HepG2 (cell line): ENCODE results near the gene GNB3. TPM values are rescaled to one million over a fixed set of nuclear protein-coding genes. Genes with fewer than 3 reads are reported as not detected.

Experiments
- ADNP ChIP-seq: sonication (generic); formaldehyde crosslinking; IDR thresholded peaks from 2 replicates; pipeline ENCODE4 v1.4.0; 2020; ENCODE audit warnings: missing genetic modification reagents
- CEBPZ ChIP-seq: IDR thresholded peaks from 2 replicates; pipeline ENCODE4 v1.6.1; 2012; ENCODE audit warnings: low read length, improper control_type of control experiment
- CREM ChIP-seq, 2 experiments: sonication (generic) in 1 of 2; formaldehyde crosslinking in 1 of 2; IDR thresholded peaks; 2 replicates each; pipeline versions ENCODE4 v1.4.0 to v1.6.1; 2016 to 2020; ENCODE audit warnings: antibody characterized with exemption in 1 of 2, mild to moderate bottlenecking in 1 of 2, missing genetic modification reagents in 1 of 2
- GTF3A ChIP-seq: sonication (generic); formaldehyde crosslinking; conservative IDR thresholded peaks from 2 replicates; pipeline ENCODE4 v1.4.0; 2020; ENCODE audit warnings: mild to moderate bottlenecking, missing genetic modification reagents
- HNRNPH1 ChIP-seq: fragments of 200-400 bp; formaldehyde crosslinking; optimal IDR thresholded peaks from 2 replicates; pipeline ENCODE3; 2017; ENCODE audit warnings: mild to moderate bottlenecking, low read depth, low read length
- NR2F6 ChIP-seq, 2 experiments: IDR thresholded peaks; 2 replicates each; pipeline ENCODE4 v1.6.1; 2016; ENCODE audit warnings: antibody characterized with exemption in 1 of 2, mild to moderate bottlenecking in 1 of 2
- PLRG1 ChIP-seq: fragments of 450-650 bp; conservative IDR thresholded peaks from 2 replicates; pipeline ENCODE4 v1.6.1; 2016
- POLR2AphosphoS5 ChIP-seq: IDR thresholded peaks from 2 replicates; pipeline ENCODE4 v1.6.1; 2012; ENCODE audit warnings: low read depth, low read length
- PRDM15 ChIP-seq: sonication (generic); formaldehyde crosslinking; IDR thresholded peaks from 2 replicates; pipeline ENCODE4 v1.4.0; 2020; ENCODE audit warnings: missing genetic modification reagents
- U2AF1 ChIP-seq: fragments of 200-400 bp; formaldehyde crosslinking; optimal IDR thresholded peaks from 2 replicates; pipeline ENCODE3; 2017; ENCODE audit warnings: mild to moderate bottlenecking, low read depth, low read length
- YEATS4 ChIP-seq: sonication (generic); formaldehyde crosslinking; IDR thresholded peaks from 2 replicates; pipeline ENCODE4 v1.4.0; 2020; ENCODE audit warnings: missing genetic modification reagents, borderline replicate concordance
- ZKSCAN1 ChIP-seq: fragments of 150-350 bp; IDR thresholded peaks from 2 replicates; pipeline ENCODE4 v1.6.1; 2014; ENCODE audit warnings: low read length
- ZNF546 ChIP-seq: sonication (generic); formaldehyde crosslinking; conservative IDR thresholded peaks from 2 replicates; pipeline ENCODE4 v1.8.1; 2023; ENCODE audit warnings: mild to moderate bottlenecking, missing genetic modification reagents
- ZNF562 ChIP-seq: sonication (generic); formaldehyde crosslinking; IDR thresholded peaks from 2 replicates; pipeline ENCODE4 v1.8.0; 2022; ENCODE audit warnings: missing genetic modification reagents, borderline replicate concordance
- ZNF660 ChIP-seq: sonication (generic); formaldehyde crosslinking; IDR thresholded peaks from 2 replicates; pipeline ENCODE4 v1.5.1; 2020; ENCODE audit warnings: mild to moderate bottlenecking, low read depth, missing genetic modification reagents, borderline replicate concordance
- ZNF891 ChIP-seq: sonication (generic); formaldehyde crosslinking; IDR thresholded peaks from 2 replicates; pipeline ENCODE4 v1.5.0; 2020; ENCODE audit warnings: mild to moderate bottlenecking, missing genetic modification reagents
- ZSCAN20 ChIP-seq: sonication (generic); formaldehyde crosslinking; IDR thresholded peaks from 2 replicates; pipeline ENCODE4 v1.4.0; 2020; ENCODE audit warnings: missing genetic modification reagents, mild to moderate bottlenecking, borderline replicate concordance
- polyA plus RNA-seq, 8 experiments: library from polyadenylated mRNA; depleted of rRNA in 3 of 8; stranded (reverse) in 7 of 8; unstranded in 1 of 8; fragments of >200 nt; fragmentation: Illumina TruSeq in 4 of 8; extraction: Trizol in 4 of 8; gene quantifications; 2 replicates each; pipeline versions ENCODE4 v1.2.1 to v1.2.3, GENCODE V29; 2011 to 2016; ENCODE audit warnings: low read depth in 4 of 8, missing spikeins in 1 of 8, mixed read lengths in 1 of 8; ENCODE audit not compliant: insufficient read depth in 1 of 8
- total RNA-seq, 5 experiments: library from RNA; depleted of rRNA; stranded (reverse); fragments of >200 nt; fragmentation: Illumina TruSeq; extraction: Trizol; gene quantifications; 2 replicates each; pipeline ENCODE4 v1.2.3, GENCODE V29; 2016; ENCODE audit warnings: low read depth in 1 of 5
- TF ChIP-seq, protein P1 (sequence below): sonication (generic); formaldehyde crosslinking; IDR thresholded peaks from 2 replicates; pipeline ENCODE4 v1.4.0; 2020; ENCODE audit warnings: mild to moderate bottlenecking, missing genetic modification reagents

GNB3 gene
- total and polyA plus RNA-seq, 2 of the 13 experiments (the other 11 are each of a cell fraction or from before 2014, with no cell fraction given) = 1.3 to 3.6 TPM

- TF ChIP-seq GTF3A (CRISPR knock-in tag) (no peak), ZNF546 (CRISPR knock-in tag) (peak; percentile 80; the same call in 1 of the 2 replicates), CEBPZ (no peak), ADNP (CRISPR knock-in tag) (no peak), NR2F6 (IDR thresholded peaks at IDR 0.05) (no peak), NR2F6 (CRISPR knock-in tag; IDR thresholded peaks at IDR 0.05) (peak; percentile 22; the same call in 1 of the 2 replicates), ZSCAN20 (CRISPR knock-in tag) (no peak), ZNF891 (no peak), PRDM15 (CRISPR knock-in tag) (peak; percentile 78; the same call in 1 of the 2 replicates), HNRNPH1 (no peak), ZNF562 (CRISPR knock-in tag) (no peak), POLR2AphosphoS5 (peak; percentile 88), PLRG1 (no peak), YEATS4 (peak; percentile 95), U2AF1 (no peak), ZNF660 (no peak), ZKSCAN1 (peak; percentile 27; the same call in 1 of the 2 replicates), CREM (IDR thresholded peaks at IDR 0.05) (no peak), CREM (CRISPR knock-in tag; IDR thresholded peaks at IDR 0.05) (no peak)
- TF ChIP-seq, protein P1, sequence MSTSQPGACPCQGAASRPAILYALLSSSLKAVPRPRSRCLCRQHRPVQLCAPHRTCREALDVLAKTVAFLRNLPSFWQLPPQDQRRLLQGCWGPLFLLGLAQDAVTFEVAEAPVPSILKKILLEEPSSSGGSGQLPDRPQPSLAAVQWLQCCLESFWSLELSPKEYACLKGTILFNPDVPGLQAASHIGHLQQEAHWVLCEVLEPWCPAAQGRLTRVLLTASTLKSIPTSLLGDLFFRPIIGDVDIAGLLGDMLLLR (CRISPR knock-in tag) = no peak
Observed at GRCh38 chr12:6890789-6891645, 50.3 kb downstream of the GNB3 start (continued).
